Stomach (tissue), 9 donors: ENCODE data around the gene IL10RA. TPM values are rescaled to one million over a fixed set of nuclear protein-coding genes. Genes with fewer than 3 reads are reported as not detected.

Source experiments
- DNase-seq, 2 donors: peaks; one replicate each; pipeline versions ENCODE4 v3.0.0 to v3.0.0-alpha.2; 2013 to 2019
- H3K27ac ChIP-seq, 5 donors: fragments of 200-600 bp in 4 of 5; sonication (generic) in 4 of 5; one replicate each; pipeline ENCODE4 v1.5.1; 2013 to 2019; ENCODE audit warnings: mild to moderate bottlenecking in 1 of 5, moderate library complexity in 1 of 5
- H3K27me3 ChIP-seq, 3 donors: fragments of 200-600 bp; sonication (generic); one replicate each; pipeline ENCODE4 v1.5.1; 2017 to 2019; ENCODE audit warnings: mixed run types in 1 of 3
- H3K36me3 ChIP-seq, 4 donors: fragments of 200-600 bp; sonication (generic); 1 replicate in 3 of 4; 2 replicates in 1 of 4; pipeline ENCODE4 v1.5.1; 2016 to 2019
- H3K4me1 ChIP-seq, 4 donors: fragments of 200-600 bp; sonication (generic); one replicate each; pipeline ENCODE4 v1.5.1; 2016 to 2019
- H3K4me3 ChIP-seq, 4 donors: fragments of 200-600 bp; sonication (generic) in 3 of 4; one replicate each; pipeline ENCODE4 v1.5.1; 2016 to 2019; ENCODE audit warnings: mild to moderate bottlenecking in 1 of 4
- H3K9me3 ChIP-seq, 4 donors: fragments of 200-600 bp; sonication (generic); one replicate each; pipeline ENCODE4 v1.5.1; 2016 to 2019
- EP300 ChIP-seq: sonication (generic); formaldehyde crosslinking; IDR thresholded peaks from one replicate; pipeline ENCODE4 v1.6.1; 2017; ENCODE audit warnings: antibody characterized with exemption
- POLR2A ChIP-seq, 4 donors: fragments of 450-650 bp; IDR thresholded peaks; one replicate each; pipeline ENCODE4 v1.6.1; 2016; ENCODE audit warnings: antibody characterized with exemption in 4 of 4, control low read depth in 2 of 4, mild to moderate bottlenecking in 1 of 4, moderate library complexity in 1 of 4
- POLR2AphosphoS5 ChIP-seq, 3 donors: sonication (generic); formaldehyde crosslinking; IDR thresholded peaks; one replicate each; pipeline ENCODE4 v1.6.1; 2016; ENCODE audit warnings: antibody characterized with exemption in 3 of 3
- WGBS, 5 donors: extraction: QIAGEN DNeasy Blood & Tissue Kit in 3 of 5; methylation state at CpG; one replicate each; pipeline versions ENCODE4 v1.1.5 to v1.1.7; 2013 to 2018; 5-methylcytosine and 5-hydroxymethylcytosine counted together
- intact Hi-C: fragments of 100-400 bp; cut with DNase I; formaldehyde crosslinking; loops from one replicate; pipeline ENCODE4 v1.15.1; 2023; ENCODE audit warnings: low total_unique reads
- polyA plus RNA-seq, 3 donors: library from polyadenylated mRNA; stranded (reverse); fragments of 200-250 nt; gene quantifications; one replicate each; pipeline ENCODE4 v1.2.3, GENCODE V29; 2013
- total RNA-seq, 5 donors: library from RNA; depleted of rRNA; stranded (reverse); fragments of >200 nt; gene quantifications; one replicate each; pipeline versions ENCODE4 v1.1.0 to v1.2.3, GENCODE V29; 2014 to 2016
- TF ChIP-seq, protein P1 (sequence below), 7 experiments: fragments of 450-650 bp in 4 of 7; fragments of 200-600 bp in 3 of 7; sonication (generic) in 3 of 7; IDR thresholded peaks; one replicate each; pipeline ENCODE4 v1.5.1; 2016 to 2019; ENCODE audit warnings: antibody characterized with exemption in 7 of 7, control low read depth in 2 of 7, mild to moderate bottlenecking in 1 of 7
- donor health status: healthy with polysubstance abuse.
- donor health status: Bipolar disorder and iron deficiency.
- donor health status: healthy.

The IL10RA gene
- total and polyA plus RNA-seq, 8 donors, result 2.1 to 190 (median 8.0) TPM

DNA sequence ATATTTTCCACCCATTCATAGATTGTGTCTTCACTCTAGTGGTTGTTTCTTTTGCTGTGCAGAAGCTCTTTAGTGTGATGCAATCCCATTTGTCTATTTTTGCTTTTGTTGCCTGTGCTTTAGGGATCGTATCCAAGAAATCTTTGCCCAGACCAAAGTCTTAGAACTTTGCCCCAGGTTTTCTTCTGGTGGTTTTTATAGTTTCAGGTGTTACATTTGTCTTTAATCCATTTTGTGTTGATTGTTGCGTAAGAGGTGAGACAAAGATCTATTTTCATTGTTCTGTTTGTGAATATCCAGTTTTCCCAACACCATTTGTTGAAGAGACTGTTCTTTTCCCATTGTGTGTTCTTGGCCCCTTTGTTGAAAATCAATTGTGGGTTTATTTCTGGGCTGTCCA, 6.4 kb downstream of the IL10RA start:
- WGBS, 5 donors, result 72 to 94% (median 86%) methylated on average over 2 of the region's 2 CpGs
- intact Hi-C loops, result no loop called here
- H3K27ac ChIP-seq, result no peak overlapping the region
- peaks cover 0 to 16% (median under 1%) of the 10 kb centered on the region in 3 donors for H3K27me3 ChIP-seq
- H3K36me3 ChIP-seq, result peaks cover 0 to 52% (median 19%) of the 10 kb centered on the region in 4 donors
- H3K4me1 ChIP-seq, result peaks cover 0 to 40% (median 0%) of the 10 kb centered on the region in 4 donors
- TF ChIP-seq POLR2AphosphoS5 (IDR thresholded peaks at IDR 0.05), result no peak
- TF ChIP-seq, protein P1, sequence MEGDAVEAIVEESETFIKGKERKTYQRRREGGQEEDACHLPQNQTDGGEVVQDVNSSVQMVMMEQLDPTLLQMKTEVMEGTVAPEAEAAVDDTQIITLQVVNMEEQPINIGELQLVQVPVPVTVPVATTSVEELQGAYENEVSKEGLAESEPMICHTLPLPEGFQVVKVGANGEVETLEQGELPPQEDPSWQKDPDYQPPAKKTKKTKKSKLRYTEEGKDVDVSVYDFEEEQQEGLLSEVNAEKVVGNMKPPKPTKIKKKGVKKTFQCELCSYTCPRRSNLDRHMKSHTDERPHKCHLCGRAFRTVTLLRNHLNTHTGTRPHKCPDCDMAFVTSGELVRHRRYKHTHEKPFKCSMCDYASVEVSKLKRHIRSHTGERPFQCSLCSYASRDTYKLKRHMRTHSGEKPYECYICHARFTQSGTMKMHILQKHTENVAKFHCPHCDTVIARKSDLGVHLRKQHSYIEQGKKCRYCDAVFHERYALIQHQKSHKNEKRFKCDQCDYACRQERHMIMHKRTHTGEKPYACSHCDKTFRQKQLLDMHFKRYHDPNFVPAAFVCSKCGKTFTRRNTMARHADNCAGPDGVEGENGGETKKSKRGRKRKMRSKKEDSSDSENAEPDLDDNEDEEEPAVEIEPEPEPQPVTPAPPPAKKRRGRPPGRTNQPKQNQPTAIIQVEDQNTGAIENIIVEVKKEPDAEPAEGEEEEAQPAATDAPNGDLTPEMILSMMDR (IDR thresholded peaks at IDR 0.05), result no peak
- TF ChIP-seq POLR2A (IDR thresholded peaks at IDR 0.05), result no peak
- TF ChIP-seq EP300, result no peak
- DNase-seq, result no peak
- no peaks in the 10 kb centered on the region for H3K9me3 ChIP-seq
- H3K4me3 ChIP-seq, result peak overlapping the region in 1 of 4 donors; percentile 55

DNA sequence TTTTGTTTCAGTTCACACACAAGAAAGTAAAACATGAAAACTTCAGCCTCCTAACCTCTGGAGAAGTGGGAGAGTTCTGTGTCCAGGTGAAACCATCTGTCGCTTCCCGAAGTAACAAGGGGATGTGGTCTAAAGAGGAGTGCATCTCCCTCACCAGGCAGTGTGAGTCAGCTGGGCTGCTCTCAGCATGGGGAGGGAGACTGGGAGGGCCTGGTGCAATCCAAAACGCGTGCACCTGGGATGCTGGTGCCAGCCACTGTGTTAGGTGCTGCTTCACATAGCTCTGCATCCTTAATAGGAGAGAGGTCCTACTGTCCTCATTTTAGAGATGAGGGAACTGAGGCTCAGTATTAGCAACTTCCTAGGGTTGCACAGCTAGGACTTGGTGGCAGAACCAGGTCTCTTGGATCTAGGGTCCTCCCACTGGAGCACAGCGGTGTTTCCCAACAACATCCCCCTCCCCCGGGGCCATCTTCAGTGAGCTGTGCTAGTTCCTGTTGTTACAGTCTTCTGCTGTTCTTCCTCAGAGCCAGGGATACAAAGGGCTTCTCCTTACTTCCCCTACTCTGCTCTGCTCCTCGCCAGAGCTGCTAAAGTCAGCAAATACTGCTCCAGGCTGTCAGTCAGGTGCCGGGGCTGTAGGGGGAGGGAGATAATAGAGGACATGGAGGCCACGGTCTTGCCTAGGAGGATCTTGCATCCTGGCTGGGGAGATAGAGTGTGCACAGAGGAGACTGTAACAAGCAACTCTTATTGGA, 8.0 kb downstream of the IL10RA start:
- H3K4me3 ChIP-seq, result no peak overlapping the region
- TF ChIP-seq POLR2AphosphoS5 (IDR thresholded peaks at IDR 0.05) (no peak), POLR2A (IDR thresholded peaks at IDR 0.05) (no peak), EP300 (no peak)
- TF ChIP-seq, protein P1 (IDR thresholded peaks at IDR 0.05), result no peak
- DNase-seq, result no peak
- no peaks in the 10 kb centered on the region for H3K9me3 ChIP-seq
- H3K36me3 ChIP-seq, result peaks cover 0 to 59% (median 19%) of the 10 kb centered on the region in 4 donors
- H3K27ac ChIP-seq, result no peak overlapping the region
- peaks cover 0 to 35% (median 0%) of the 10 kb centered on the region in 4 donors for H3K4me1 ChIP-seq
- 60 to 70% (median 65%) methylated on average over 9 of the region's 9 CpGs for WGBS, 5 donors
- peaks cover 0 to under 1% (median 0%) of the 10 kb centered on the region in 3 donors for H3K27me3 ChIP-seq
- intact Hi-C loops, result no loop called here

DNA sequence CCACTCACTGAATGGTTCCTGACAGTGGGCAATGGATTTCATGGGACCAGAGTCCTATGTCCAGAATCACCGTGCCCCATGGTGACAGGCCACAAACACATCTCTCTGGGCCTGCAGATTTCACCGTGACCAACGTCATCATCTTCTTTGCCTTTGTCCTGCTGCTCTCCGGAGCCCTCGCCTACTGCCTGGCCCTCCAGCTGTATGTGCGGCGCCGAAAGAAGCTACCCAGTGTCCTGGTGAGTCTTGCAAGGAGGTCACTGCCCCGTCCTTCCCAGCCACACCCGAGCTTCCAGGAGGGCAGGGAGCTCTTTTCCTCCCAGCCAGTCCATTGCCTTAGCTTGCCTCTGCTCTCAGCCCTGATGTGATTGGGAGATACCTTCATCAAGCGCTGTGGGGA, 9.3 kb downstream of the IL10RA start:
- 91 to 97% (median 93%) methylated on average over 10 to 11 of the region's 11 CpGs for WGBS, 5 donors
- no peak for DNase-seq
- Histone ChIP-seq H3K27ac (no peak overlapping the region), H3K27me3 (no peaks in the 10 kb centered on the region), H3K36me3 (peaks cover 0 to 58% (median 19%) of the 10 kb centered on the region in 4 donors), H3K4me3 (no peak overlapping the region), H3K4me1 (peaks cover 0 to 27% (median 3%) of the 10 kb centered on the region in 4 donors), H3K9me3 (no peaks in the 10 kb centered on the region)
- TF ChIP-seq, protein P1 (IDR thresholded peaks at IDR 0.05), result no peak
- TF ChIP-seq POLR2A (IDR thresholded peaks at IDR 0.05), result no peak
- intact Hi-C loops, result no loop called here

DNA sequence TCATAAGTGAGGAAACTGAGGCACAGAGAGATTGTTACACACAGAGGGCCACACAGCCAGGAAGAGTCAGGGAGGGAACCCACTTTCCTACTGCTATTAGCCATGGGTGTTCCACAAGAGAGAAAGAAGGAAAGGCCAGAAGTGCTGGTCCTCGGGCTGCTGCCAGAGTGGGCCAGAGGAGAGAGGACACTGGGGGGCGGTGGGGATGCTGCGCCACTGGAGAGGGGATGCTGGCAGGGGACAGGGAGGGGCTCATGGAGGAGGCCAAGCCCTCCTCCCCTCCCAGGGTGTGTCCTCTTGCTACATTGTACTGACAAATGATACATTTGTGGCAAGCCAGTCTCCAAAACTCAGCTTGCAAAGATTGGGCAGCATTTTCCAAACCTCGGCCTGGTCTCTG, 9.9 kb downstream of the IL10RA start:
- Histone ChIP-seq H3K36me3 (peaks cover 0 to 58% (median 19%) of the 10 kb centered on the region in 4 donors), H3K27ac (no peak overlapping the region), H3K9me3 (no peaks in the 10 kb centered on the region), H3K4me1 (peaks cover 0 to 32% (median 4%) of the 10 kb centered on the region in 4 donors), H3K27me3 (no peaks in the 10 kb centered on the region), H3K4me3 (no peak overlapping the region)
- intact Hi-C loops, result no loop called here
- no peak for TF ChIP-seq EP300
- TF ChIP-seq POLR2A (IDR thresholded peaks at IDR 0.05), result no peak
- TF ChIP-seq, protein P1 (IDR thresholded peaks at IDR 0.05), result no peak
- no peak for TF ChIP-seq POLR2AphosphoS5 (IDR thresholded peaks at IDR 0.05)
- DNase-seq, result no peak
- WGBS, 5 donors, result 88 to 100% (median 95%) methylated on average over 1 to 4 of the region's 4 CpGs
